Cardiac fibroblast (primary cell): ENCODE data around the gene ODAD3.
A peak's percentile ranks its signal among the peaks of the same experiment; 100 is the strongest.
"Not testable (repeated sequence)": the region's sequence is repeated elsewhere in the genome, so short reads cannot be mapped to it uniquely, and the experiment has no call there.

ENCODE experiments used
- DNase-seq, 2 donors: peaks; one replicate each; pipeline versions ENCODE4 v3.0.0 to v3.0.0-alpha.2; 2010; ENCODE audit warnings: low read depth in 2 of 2
- H3K4me3 ChIP-seq, 2 donors: replicated peaks in 1 of 2; 1 replicate in 1 of 2; 2 replicates in 1 of 2; pipeline ENCODE4 v1.5.1; 2011; ENCODE audit warnings: low read depth in 2 of 2, low read length in 2 of 2, mild to moderate bottlenecking in 2 of 2, moderate library complexity in 1 of 2
- CTCF ChIP-seq: IDR thresholded peaks from one replicate; pipeline ENCODE4 v1.5.1; 2011; ENCODE audit warnings: low read depth, mild to moderate bottlenecking, low read length, inconsistent platforms

The ODAD3 gene

GRCh38 chr19:11382898-11383705, 51.8 kb downstream of the ODAD3 start:
- H3K4me3 ChIP-seq, result peak overlapping the region; percentile 55 to 60
- peak; percentile 27 to 41 for DNase-seq
- TF ChIP-seq CTCF, result peak; percentile 82

- peak; percentile 76 for TF ChIP-seq CTCF
- H3K4me3 ChIP-seq, result peak overlapping the region; percentile 66 to 76
These were observed 54.0 kb downstream of the ODAD3 start for GRCh38 chr19:11380653-11381537.

GRCh38 chr19:11379857-11380350, 55.0 kb downstream of the ODAD3 start:
- H3K4me3 ChIP-seq, result peak overlapping the region in 1 of 2 donors; percentile 76

More at GRCh38 chr19:11380653-11381537, 54.0 kb downstream of the ODAD3 start:
- DNase-seq, result peak; percentile 95 to 97

GRCh38 chr19:11379269-11379845, 55.6 kb downstream of the ODAD3 start:
- not testable (repeated sequence) for H3K4me3 ChIP-seq, DNase-seq

More at GRCh38 chr19:11379857-11380350, 55.0 kb downstream of the ODAD3 start:
- no peak for TF ChIP-seq CTCF
- DNase-seq, result no peak

DNA sequence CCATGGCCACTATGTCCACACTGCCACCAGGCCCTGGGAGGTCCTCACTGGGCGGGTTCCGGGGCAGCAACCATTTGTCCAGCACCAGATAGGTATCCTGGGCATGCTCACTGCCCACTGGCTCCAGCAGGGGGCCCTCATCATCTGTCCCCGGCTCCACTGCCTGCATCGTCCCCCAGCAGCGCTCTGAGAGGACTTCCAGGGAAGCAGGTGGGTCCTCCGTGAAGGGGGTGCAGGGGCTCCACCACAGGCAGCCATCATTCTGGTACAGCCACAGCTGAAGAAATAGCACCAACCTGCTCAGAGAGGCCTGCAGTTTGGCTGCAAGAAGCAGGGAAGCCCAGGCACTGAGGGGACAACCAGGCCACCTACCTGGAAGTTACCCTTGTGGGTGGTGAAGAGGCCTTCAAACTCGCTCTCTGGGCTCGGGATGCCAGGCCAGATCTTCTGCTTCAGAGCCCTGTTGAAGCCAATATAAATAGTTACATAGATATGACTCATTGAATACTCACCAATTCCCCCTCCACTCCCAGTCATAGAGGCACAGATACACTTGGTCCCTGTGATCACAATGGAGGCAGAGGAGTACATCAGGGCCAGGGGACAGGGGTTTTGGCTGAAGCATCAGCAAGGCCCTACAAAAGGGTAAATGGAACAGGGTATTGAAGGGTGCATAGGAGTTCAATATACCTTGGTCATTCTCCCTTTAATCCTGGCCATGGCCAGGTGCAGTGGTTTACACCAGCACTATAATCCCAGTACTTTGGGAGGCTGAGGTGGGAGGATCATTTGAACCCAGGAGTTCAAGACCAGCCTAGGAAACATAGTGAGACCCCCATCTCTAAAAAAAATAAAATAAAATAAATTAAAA, 56.4 kb downstream of the ODAD3 start:
- peak; percentile 48 to 88 for DNase-seq
- TF ChIP-seq CTCF, result peak; percentile 42
- no peak overlapping the region for H3K4me3 ChIP-seq

GRCh38 chr19:11377756-11378155, 57.2 kb downstream of the ODAD3 start:
- no peak overlapping the region for H3K4me3 ChIP-seq
- DNase-seq, result peak in 1 of 2 donors; percentile 56
- no peak for TF ChIP-seq CTCF
